HEK293 (cell line): ENCODE results near the gene KATNBL1.

ENCODE experiments used
- CTCF ChIA-PET: fragments of 350-600 bp; formaldehyde crosslinking; extraction: SDS; loops from one replicate; lab custom pipeline; 2021; ENCODE audit warnings: antibody characterized with exemption; lab: Yijun Ruan, JAX
- POLR2A ChIA-PET: fragments of 300-600 bp; formaldehyde crosslinking; extraction: SDS; loops from one replicate; lab custom pipeline; 2020; ENCODE audit warnings: antibody characterized with exemption, inconsistent platforms; lab: Yijun Ruan, JAX
- H3K27ac ChIP-seq: fragments of 200-500 bp; sonication (Bioruptor generic); 2 replicates; pipeline ENCODE4 v1.5.1; 2014; ENCODE audit warnings: low read depth, low read length, control low read depth, inconsistent platforms; ENCODE audit errors: extremely low read depth
- H3K36me3 ChIP-seq, 2 experiments: fragments of 200-500 bp in 1 of 2; sonication (Bioruptor generic) in 1 of 2; 1 replicate in 1 of 2; 2 replicates in 1 of 2; pipeline ENCODE4 v1.5.1; 2014 to 2017; ENCODE audit warnings: inconsistent platforms in 2 of 2, low read length in 2 of 2; ENCODE audit not compliant: control insufficient read depth in 2 of 2, insufficient read depth in 1 of 2
- H3K4me1 ChIP-seq: fragments of 200-500 bp; sonication (Bioruptor generic); 2 replicates; pipeline ENCODE4 v1.5.1; 2014; ENCODE audit warnings: mild to moderate bottlenecking, low read length, inconsistent platforms; ENCODE audit not compliant: control insufficient read depth, insufficient read depth
- H3K4me3 ChIP-seq: 2 replicates; pipeline ENCODE4 v1.5.1; 2011; ENCODE audit warnings: low read depth, mild to moderate bottlenecking, control low read depth, low read length, moderate library complexity
- H3K9me3 ChIP-seq: fragments of 200-500 bp; sonication (Bioruptor generic); 2 replicates; pipeline ENCODE4 v1.5.1; 2014; ENCODE audit warnings: low read depth, low read length, inconsistent platforms; ENCODE audit not compliant: control insufficient read depth, insufficient read depth
- FEZF1 ChIP-seq: fragments of 450-650 bp; formaldehyde crosslinking; IDR thresholded peaks from 2 replicates; pipeline ENCODE4 v1.5.1; 2016; ENCODE audit warnings: missing biosample characterization, missing genetic modification characterization
- SCRT1 ChIP-seq: fragments of 450-650 bp; formaldehyde crosslinking; IDR thresholded peaks from 2 replicates; pipeline ENCODE4 v1.5.1; 2016; ENCODE audit warnings: missing biosample characterization, missing genetic modification characterization, borderline replicate concordance
- SCRT2 ChIP-seq: fragments of 450-650 bp; formaldehyde crosslinking; IDR thresholded peaks from 2 replicates; pipeline ENCODE4 v1.5.1; 2016; ENCODE audit warnings: missing biosample characterization, missing genetic modification characterization
- TCF7L2 ChIP-seq: IDR thresholded peaks from 2 replicates; pipeline ENCODE4 v1.6.1; 2011; ENCODE audit warnings: low read depth, mild to moderate bottlenecking, inconsistent platforms, low read length, moderate library complexity, borderline replicate concordance
- ZNF16 ChIP-seq: fragments of 450-650 bp; formaldehyde crosslinking; IDR thresholded peaks from 2 replicates; pipeline ENCODE4 v1.5.1; 2016; ENCODE audit warnings: low read depth, missing biosample characterization, missing genetic modification characterization
- ZNF175 ChIP-seq: fragments of 450-650 bp; formaldehyde crosslinking; IDR thresholded peaks from 2 replicates; pipeline ENCODE4 v1.5.1; 2016; ENCODE audit warnings: missing biosample characterization, missing genetic modification characterization
- ZNF223 ChIP-seq: fragments of 450-650 bp; formaldehyde crosslinking; IDR thresholded peaks from 2 replicates; pipeline ENCODE4 v1.5.1; 2016; ENCODE audit warnings: missing biosample characterization, missing genetic modification characterization
- ZNF23 ChIP-seq: fragments of 450-650 bp; formaldehyde crosslinking; IDR thresholded peaks from 2 replicates; pipeline ENCODE4 v1.5.1; 2016; ENCODE audit warnings: missing biosample characterization, missing genetic modification characterization, borderline replicate concordance
- ZNF292 ChIP-seq: fragments of 450-650 bp; formaldehyde crosslinking; IDR thresholded peaks from 2 replicates; pipeline ENCODE4 v1.5.1; 2016; ENCODE audit warnings: low read depth, missing biosample characterization, missing genetic modification characterization, borderline replicate concordance
- ZNF341 ChIP-seq: fragments of 450-650 bp; formaldehyde crosslinking; IDR thresholded peaks from 2 replicates; pipeline ENCODE4; 2016; ENCODE audit warnings: low read depth, missing biosample characterization, missing genetic modification characterization
- ZNF350 ChIP-seq: fragments of 450-650 bp; formaldehyde crosslinking; IDR thresholded peaks from 2 replicates; pipeline ENCODE4 v1.5.0; 2017; ENCODE audit warnings: missing biosample characterization, mild to moderate bottlenecking, missing genetic modification characterization
- ZNF544 ChIP-seq: fragments of 450-650 bp; formaldehyde crosslinking; IDR thresholded peaks from 2 replicates; pipeline ENCODE4 v1.5.0; 2017; ENCODE audit warnings: missing biosample characterization, missing genetic modification characterization
- ZNF555 ChIP-seq: fragments of 450-650 bp; formaldehyde crosslinking; conservative IDR thresholded peaks from 2 replicates; pipeline ENCODE4 v1.5.1; 2017; ENCODE audit warnings: missing biosample characterization, mild to moderate bottlenecking, missing genetic modification characterization, inconsistent platforms
- ZNF558 ChIP-seq: fragments of 450-650 bp; formaldehyde crosslinking; IDR thresholded peaks from 2 replicates; pipeline ENCODE4 v1.5.1; 2016; ENCODE audit warnings: missing biosample characterization, missing genetic modification characterization
- ZNF664 ChIP-seq: fragments of 450-650 bp; formaldehyde crosslinking; IDR thresholded peaks from 2 replicates; pipeline ENCODE4 v1.5.1; 2016; ENCODE audit warnings: missing biosample characterization, missing genetic modification characterization
- ZNF707 ChIP-seq: fragments of 450-650 bp; formaldehyde crosslinking; IDR thresholded peaks from 2 replicates; pipeline ENCODE4 v1.5.1; 2016; ENCODE audit warnings: missing biosample characterization, missing genetic modification characterization
- ZNF768 ChIP-seq: fragments of 450-650 bp; formaldehyde crosslinking; IDR thresholded peaks from 2 replicates; pipeline ENCODE4 v1.5.1; 2018; ENCODE audit warnings: missing biosample characterization, mild to moderate bottlenecking, missing genetic modification characterization
- TF ChIP-seq, protein P1 (sequence below): IDR thresholded peaks from 2 replicates; pipeline ENCODE4 v1.6.1; 2011; ENCODE audit warnings: mild to moderate bottlenecking, low read depth, low read length, borderline replicate concordance
- TF ChIP-seq, protein P2 (sequence below): fragments of 450-650 bp; formaldehyde crosslinking; IDR thresholded peaks from 2 replicates; pipeline ENCODE4 v1.5.1; 2017; ENCODE audit warnings: missing biosample characterization, missing genetic modification characterization
- TF ChIP-seq, protein P3 (sequence below): fragments of 450-650 bp; formaldehyde crosslinking; IDR thresholded peaks from 2 replicates; pipeline ENCODE4 v1.5.1; 2016; ENCODE audit warnings: missing biosample characterization, missing genetic modification characterization, low read depth
- TF ChIP-seq, protein P4 (sequence below): fragments of 450-650 bp; formaldehyde crosslinking; IDR thresholded peaks from 2 replicates; pipeline ENCODE4 v1.5.1; 2017; ENCODE audit warnings: missing biosample characterization, mild to moderate bottlenecking, missing genetic modification characterization, moderate library complexity
- TF ChIP-seq, protein P5 (sequence below): fragments of 450-650 bp; formaldehyde crosslinking; IDR thresholded peaks from 2 replicates; pipeline ENCODE4 v1.5.1; 2016; ENCODE audit warnings: missing biosample characterization, missing genetic modification characterization

The KATNBL1 gene

DNA sequence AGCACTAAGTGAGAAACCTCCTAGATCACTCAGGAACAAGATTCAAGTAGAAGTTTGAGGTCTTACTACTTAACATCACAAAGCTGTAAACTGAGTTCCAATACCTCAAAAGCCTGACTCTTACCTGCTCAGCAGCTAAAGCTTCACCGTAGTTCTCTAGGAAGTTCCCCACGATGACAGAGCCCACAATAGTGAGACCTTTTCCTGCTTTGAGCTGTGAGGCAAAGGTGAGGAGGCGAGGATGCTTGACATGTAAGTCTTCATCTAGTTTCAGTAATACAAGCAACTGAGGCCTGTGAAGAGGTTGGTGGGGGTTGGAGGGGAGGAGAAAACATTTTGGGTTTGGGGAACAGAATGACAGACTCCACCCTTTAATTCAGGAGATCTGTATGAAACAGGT, 30.6 kb upstream of the KATNBL1 start (continued):
- TF ChIP-seq, protein P1, sequence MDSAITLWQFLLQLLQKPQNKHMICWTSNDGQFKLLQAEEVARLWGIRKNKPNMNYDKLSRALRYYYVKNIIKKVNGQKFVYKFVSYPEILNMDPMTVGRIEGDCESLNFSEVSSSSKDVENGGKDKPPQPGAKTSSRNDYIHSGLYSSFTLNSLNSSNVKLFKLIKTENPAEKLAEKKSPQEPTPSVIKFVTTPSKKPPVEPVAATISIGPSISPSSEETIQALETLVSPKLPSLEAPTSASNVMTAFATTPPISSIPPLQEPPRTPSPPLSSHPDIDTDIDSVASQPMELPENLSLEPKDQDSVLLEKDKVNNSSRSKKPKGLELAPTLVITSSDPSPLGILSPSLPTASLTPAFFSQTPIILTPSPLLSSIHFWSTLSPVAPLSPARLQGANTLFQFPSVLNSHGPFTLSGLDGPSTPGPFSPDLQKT: no peak
- TF ChIP-seq, protein P2, sequence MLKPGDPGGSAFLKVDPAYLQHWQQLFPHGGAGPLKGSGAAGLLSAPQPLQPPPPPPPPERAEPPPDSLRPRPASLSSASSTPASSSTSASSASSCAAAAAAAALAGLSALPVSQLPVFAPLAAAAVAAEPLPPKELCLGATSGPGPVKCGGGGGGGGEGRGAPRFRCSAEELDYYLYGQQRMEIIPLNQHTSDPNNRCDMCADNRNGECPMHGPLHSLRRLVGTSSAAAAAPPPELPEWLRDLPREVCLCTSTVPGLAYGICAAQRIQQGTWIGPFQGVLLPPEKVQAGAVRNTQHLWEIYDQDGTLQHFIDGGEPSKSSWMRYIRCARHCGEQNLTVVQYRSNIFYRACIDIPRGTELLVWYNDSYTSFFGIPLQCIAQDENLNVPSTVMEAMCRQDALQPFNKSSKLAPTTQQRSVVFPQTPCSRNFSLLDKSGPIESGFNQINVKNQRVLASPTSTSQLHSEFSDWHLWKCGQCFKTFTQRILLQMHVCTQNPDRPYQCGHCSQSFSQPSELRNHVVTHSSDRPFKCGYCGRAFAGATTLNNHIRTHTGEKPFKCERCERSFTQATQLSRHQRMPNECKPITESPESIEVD: no peak
- TF ChIP-seq, protein P3, sequence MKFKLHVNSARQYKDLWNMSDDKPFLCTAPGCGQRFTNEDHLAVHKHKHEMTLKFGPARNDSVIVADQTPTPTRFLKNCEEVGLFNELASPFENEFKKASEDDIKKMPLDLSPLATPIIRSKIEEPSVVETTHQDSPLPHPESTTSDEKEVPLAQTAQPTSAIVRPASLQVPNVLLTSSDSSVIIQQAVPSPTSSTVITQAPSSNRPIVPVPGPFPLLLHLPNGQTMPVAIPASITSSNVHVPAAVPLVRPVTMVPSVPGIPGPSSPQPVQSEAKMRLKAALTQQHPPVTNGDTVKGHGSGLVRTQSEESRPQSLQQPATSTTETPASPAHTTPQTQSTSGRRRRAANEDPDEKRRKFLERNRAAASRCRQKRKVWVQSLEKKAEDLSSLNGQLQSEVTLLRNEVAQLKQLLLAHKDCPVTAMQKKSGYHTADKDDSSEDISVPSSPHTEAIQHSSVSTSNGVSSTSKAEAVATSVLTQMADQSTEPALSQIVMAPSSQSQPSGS (tag by site-specific recombination): no peak
- TF ChIP-seq, all 188 proteins: peak for 0

DNA sequence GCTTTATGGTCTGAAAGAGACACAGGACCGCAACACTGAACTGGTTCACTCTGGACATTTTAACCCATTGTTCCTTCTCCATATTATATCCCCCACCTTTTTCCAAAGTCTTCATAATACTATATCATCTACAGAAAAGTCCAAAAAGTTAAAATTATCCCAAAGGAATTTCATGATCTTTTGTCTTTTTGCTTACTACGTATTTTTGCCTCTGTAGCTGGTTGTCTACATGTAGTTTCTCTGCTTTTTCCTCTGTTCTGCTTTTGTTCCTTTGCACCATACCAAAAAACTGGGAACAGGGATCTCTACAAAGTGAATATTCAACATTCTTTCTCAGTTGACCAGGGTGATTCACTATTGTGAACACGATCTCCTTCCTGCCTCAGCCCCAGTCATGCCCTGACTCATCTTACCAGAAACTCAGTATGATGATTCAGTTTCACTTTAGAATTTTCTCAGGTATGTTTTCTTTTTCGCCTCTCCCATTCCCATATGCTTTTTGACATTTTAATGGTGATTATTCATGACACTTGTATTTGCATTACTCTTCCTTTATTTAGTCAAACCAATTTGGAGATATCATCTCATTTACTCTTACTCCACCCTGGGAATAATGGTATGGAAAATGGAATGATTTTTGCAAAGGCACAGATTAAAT, 29.4 kb upstream of the KATNBL1 start:
- no peaks in the 10 kb centered on the region for H3K9me3 ChIP-seq
- TF ChIP-seq ZNF23 (tag by site-specific recombination): no peak
- TF ChIP-seq ZNF175: no peak
- no peak for TF ChIP-seq ZNF223
- TF ChIP-seq, protein P4, sequence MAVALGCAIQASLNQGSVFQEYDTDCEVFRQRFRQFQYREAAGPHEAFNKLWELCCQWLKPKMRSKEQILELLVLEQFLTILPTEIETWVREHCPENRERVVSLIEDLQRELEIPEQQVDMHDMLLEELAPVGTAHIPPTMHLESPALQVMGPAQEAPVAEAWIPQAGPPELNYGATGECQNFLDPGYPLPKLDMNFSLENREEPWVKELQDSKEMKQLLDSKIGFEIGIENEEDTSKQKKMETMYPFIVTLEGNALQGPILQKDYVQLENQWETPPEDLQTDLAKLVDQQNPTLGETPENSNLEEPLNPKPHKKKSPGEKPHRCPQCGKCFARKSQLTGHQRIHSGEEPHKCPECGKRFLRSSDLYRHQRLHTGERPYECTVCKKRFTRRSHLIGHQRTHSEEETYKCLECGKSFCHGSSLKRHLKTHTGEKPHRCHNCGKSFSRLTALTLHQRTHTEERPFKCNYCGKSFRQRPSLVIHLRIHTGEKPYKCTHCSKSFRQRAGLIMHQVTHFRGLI (tag by site-specific recombination): no peak
- no peak for TF ChIP-seq SCRT1 (tag by site-specific recombination)
- TF ChIP-seq ZNF341: no peak
- TF ChIP-seq, protein P1: no peak
- TF ChIP-seq ZNF292 (tag by site-specific recombination): no peak
- no peak for TF ChIP-seq ZNF555 (tag by site-specific recombination)
- no peak for TF ChIP-seq ZNF544 (tag by site-specific recombination)
- no peak for TF ChIP-seq FEZF1 (tag by site-specific recombination)
- TF ChIP-seq SCRT2: no peak
- TF ChIP-seq ZNF350 (tag by site-specific recombination): no peak
- TF ChIP-seq ZNF558 (tag by site-specific recombination): no peak
- TF ChIP-seq ZNF16 (tag by site-specific recombination): no peak
- no peak for TF ChIP-seq ZNF707
- TF ChIP-seq, protein P5, sequence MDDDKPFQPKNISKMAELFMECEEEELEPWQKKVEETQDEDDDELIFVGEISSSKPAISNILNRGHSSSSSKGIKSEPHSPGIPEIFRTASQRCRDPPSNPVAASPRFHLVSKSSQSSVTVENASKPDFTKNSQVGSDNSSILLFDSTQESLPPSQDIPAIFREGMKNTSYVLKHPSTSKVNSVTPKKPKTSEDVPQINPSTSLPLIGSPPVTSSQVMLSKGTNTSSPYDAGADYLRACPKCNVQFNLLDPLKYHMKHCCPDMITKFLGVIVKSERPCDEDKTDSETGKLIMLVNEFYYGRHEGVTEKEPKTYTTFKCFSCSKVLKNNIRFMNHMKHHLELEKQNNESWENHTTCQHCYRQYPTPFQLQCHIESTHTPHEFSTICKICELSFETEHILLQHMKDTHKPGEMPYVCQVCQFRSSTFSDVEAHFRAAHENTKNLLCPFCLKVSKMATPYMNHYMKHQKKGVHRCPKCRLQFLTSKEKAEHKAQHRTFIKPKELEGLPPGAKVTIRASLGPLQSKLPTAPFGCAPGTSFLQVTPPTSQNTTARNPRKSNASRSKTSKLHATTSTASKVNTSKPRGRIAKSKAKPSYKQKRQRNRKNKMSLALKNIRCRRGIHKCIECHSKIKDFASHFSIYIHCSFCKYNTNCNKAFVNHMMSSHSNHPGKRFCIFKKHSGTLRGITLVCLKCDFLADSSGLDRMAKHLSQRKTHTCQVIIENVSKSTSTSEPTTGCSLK (tag by site-specific recombination): no peak
- TF ChIP-seq ZNF664 (tag by site-specific recombination): no peak
- TF ChIP-seq ZNF768: no peak
- TF ChIP-seq TCF7L2: no peak
- H3K36me3 ChIP-seq: peaks cover 0 to 40% of the 10 kb centered on the region in 2 experiments; a peak in 1 of 3 replicates
- no peak overlapping the region for H3K27ac ChIP-seq
- CTCF ChIA-PET: no interaction called here
- H3K4me3 ChIP-seq: no peak overlapping the region
- POLR2A ChIA-PET: no interaction called here
- H3K4me1 ChIP-seq: no peaks in the 10 kb centered on the region
